A673 (cell line): ENCODE results near the gene RERE. TPM values are rescaled to one million over a fixed set of nuclear protein-coding genes. Genes with fewer than 3 reads are reported as not detected.

Experiments
- BruUV-seq: library from RNA; stranded (reverse); fragments of 400-500 nt; replicated peaks from 2 replicates; lab custom pipeline; 2021; lab: Mats Ljungman, UMichigan
- CTCF ChIA-PET: fragments of 300-600 bp; sonication (Branson Sonifier 250); formaldehyde crosslinking; loops from one replicate; lab custom pipeline; 2022; ENCODE audit warnings: antibody characterized with exemption; lab: Charles Lee
- POLR2A ChIA-PET: fragments of 300-600 bp; sonication (Branson Sonifier 250); formaldehyde crosslinking; loops from one replicate; lab custom pipeline; 2022; ENCODE audit warnings: antibody characterized with exemption; ENCODE audit not compliant: low non-redundant PET; lab: Charles Lee
- DNase-seq: peaks from one replicate; pipeline ENCODE4 v3.0.0-alpha.2; 2015; ENCODE audit warnings: low spot score
- H3K27ac ChIP-seq: fragments of 200-600 bp; sonication (generic); 2 replicates; pipeline ENCODE4 v1.5.1; 2016; ENCODE audit warnings: mixed run types, low read depth, mild to moderate bottlenecking, mixed read lengths, antibody characterized with exemption, low read length; ENCODE audit not compliant: poor library complexity, severe bottlenecking
- H3K27me3 ChIP-seq: fragments of 200-600 bp; sonication (generic); replicated peaks from 2 replicates; pipeline ENCODE4 v1.6.1; 2017; ENCODE audit warnings: mixed run types, low read depth, mild to moderate bottlenecking, mixed read lengths, antibody characterized with exemption, low read length; ENCODE audit not compliant: insufficient read depth, poor library complexity
- H3K36me3 ChIP-seq: fragments of 200-600 bp; sonication (generic); 2 replicates; pipeline ENCODE4 v1.6.1; 2016; ENCODE audit warnings: mixed run types, mild to moderate bottlenecking, mixed read lengths, antibody characterized with exemption, low read length; ENCODE audit not compliant: insufficient read depth, poor library complexity, severe bottlenecking
- H3K4me1 ChIP-seq: fragments of 200-600 bp; sonication (generic); 2 replicates; pipeline ENCODE4 v1.6.1; 2017; ENCODE audit warnings: mixed run types, mild to moderate bottlenecking, mixed read lengths, antibody characterized with exemption, low read length; ENCODE audit not compliant: insufficient read depth, poor library complexity, severe bottlenecking
- H3K4me3 ChIP-seq: fragments of 200-600 bp; sonication (generic); 2 replicates; pipeline ENCODE4 v1.5.1; 2016; ENCODE audit warnings: low read depth, mixed run types, mild to moderate bottlenecking, mixed read lengths, low read length; ENCODE audit not compliant: poor library complexity, severe bottlenecking
- H3K9me3 ChIP-seq: fragments of 200-600 bp; sonication (generic); 2 replicates; pipeline ENCODE4 v1.6.1; 2016; ENCODE audit warnings: mixed run types, low read depth, mild to moderate bottlenecking, mixed read lengths, antibody characterized with exemption, low read length; ENCODE audit not compliant: poor library complexity, severe bottlenecking
- EZH2 ChIP-seq: fragments of 200-600 bp; sonication (generic); IDR thresholded peaks from 2 replicates; pipeline ENCODE4 v1.6.1; 2017; ENCODE audit warnings: borderline replicate concordance, low read depth, mild to moderate bottlenecking, mixed read lengths, antibody characterized with exemption, low read length; ENCODE audit not compliant: poor library complexity, severe bottlenecking
- intact Hi-C: fragments of 100-400 bp; cut with micrococcal nuclease; formaldehyde crosslinking; loops from one replicate; pipeline ENCODE4 v1.10.0; 2022; ENCODE audit not compliant: unreplicated experiment
- total RNA-seq: library from RNA; stranded (reverse); gene quantifications from 2 replicates; pipeline ENCODE4 v1.2.3, GENCODE V29; 2021
- TF ChIP-seq, protein P1 (sequence below): fragments of 300-800, 200-600 bp; sonication (generic); conservative IDR thresholded peaks from 2 replicates; pipeline ENCODE4 v1.5.1; 2017; ENCODE audit warnings: low read depth, mild to moderate bottlenecking, antibody characterized with exemption, low read length, moderate library complexity, mixed read lengths

Gene RERE
- total RNA-seq, 1 experiment from 2014 or later = 188 TPM

DNA sequence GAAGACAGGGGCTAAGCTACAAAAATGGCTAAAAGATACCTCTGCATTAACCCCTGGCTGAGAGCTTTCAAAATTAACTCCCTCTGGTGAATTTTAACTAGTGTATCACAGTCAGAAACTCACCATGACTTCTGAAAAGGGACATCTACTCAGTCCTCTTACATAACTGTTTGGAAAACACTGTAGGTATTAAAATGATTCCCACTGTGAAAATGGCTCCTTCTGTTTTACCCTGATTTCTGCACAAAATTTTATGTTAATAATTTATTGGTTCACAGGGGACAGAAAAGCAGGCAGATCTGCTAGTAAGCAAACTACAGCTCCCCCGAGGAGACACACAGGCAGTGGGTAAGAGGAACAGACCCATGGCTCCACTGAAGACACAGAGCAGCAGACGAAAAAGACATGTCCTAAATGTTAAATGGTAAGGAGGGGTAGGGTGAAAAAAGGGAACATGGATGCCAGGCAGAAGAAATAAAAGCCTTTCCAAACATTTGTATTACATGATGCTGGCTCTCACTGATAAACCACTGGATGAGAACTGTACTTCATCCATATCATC lies 387.8 kb downstream of the RERE start:
- Histone ChIP-seq H3K36me3 (no peaks in the 10 kb centered on the region), H3K9me3 (no peaks in the 10 kb centered on the region)

DNA sequence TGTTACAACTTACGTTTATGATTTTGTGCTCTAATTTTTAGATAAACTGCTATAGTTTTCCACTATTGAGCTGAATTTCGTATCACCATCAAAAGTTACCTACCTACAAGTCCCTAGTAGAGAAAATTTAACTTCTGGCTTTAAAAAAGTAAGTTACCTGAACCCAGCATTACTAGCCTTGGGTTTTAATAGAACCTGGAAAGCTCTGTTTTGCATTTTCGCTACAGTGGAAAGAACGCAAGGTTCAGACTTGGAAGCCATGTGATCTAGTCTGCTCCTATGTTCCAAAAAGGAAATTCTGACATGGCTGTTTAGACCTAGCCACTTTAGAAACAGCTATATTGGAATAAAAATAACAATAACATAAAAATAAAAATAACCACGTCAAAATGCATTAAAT lies 389.0 kb downstream of the RERE start:
- DNase-seq = no peak
- no TSS peak for BruUV-seq
- TF ChIP-seq, protein P1, sequence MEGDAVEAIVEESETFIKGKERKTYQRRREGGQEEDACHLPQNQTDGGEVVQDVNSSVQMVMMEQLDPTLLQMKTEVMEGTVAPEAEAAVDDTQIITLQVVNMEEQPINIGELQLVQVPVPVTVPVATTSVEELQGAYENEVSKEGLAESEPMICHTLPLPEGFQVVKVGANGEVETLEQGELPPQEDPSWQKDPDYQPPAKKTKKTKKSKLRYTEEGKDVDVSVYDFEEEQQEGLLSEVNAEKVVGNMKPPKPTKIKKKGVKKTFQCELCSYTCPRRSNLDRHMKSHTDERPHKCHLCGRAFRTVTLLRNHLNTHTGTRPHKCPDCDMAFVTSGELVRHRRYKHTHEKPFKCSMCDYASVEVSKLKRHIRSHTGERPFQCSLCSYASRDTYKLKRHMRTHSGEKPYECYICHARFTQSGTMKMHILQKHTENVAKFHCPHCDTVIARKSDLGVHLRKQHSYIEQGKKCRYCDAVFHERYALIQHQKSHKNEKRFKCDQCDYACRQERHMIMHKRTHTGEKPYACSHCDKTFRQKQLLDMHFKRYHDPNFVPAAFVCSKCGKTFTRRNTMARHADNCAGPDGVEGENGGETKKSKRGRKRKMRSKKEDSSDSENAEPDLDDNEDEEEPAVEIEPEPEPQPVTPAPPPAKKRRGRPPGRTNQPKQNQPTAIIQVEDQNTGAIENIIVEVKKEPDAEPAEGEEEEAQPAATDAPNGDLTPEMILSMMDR = no peak
- no peaks in the 10 kb centered on the region for H3K27me3 ChIP-seq
- H3K4me3 ChIP-seq = no peak overlapping the region
- H3K27ac ChIP-seq = no peak overlapping the region
- H3K36me3 ChIP-seq = no peaks in the 10 kb centered on the region
- POLR2A ChIA-PET = no interaction called here
- CTCF ChIA-PET = no interaction called here
- H3K4me1 ChIP-seq = peaks cover 28% of the 10 kb centered on the region
- H3K9me3 ChIP-seq = no peaks in the 10 kb centered on the region
- intact Hi-C loops = no loop called here

More for the DNA sequence above, 387.8 kb downstream of the RERE start:
- no TSS peak for BruUV-seq
- CTCF ChIA-PET = no interaction called here
- no peaks in the 10 kb centered on the region for H3K27me3 ChIP-seq
- TF ChIP-seq EZH2 = no peak
- TF ChIP-seq, protein P1 = no peak
- peaks cover 22% of the 10 kb centered on the region for H3K4me1 ChIP-seq
- no peak for DNase-seq
- no peak overlapping the region for H3K27ac ChIP-seq
- intact Hi-C loops = no loop called here
- POLR2A ChIA-PET = interaction anchor here (0.7 kb wide), 1 partner anchor 10 kb away, joined by 4 read pairs; no protein-coding TSS in a partner anchor
- no peak overlapping the region for H3K4me3 ChIP-seq

DNA sequence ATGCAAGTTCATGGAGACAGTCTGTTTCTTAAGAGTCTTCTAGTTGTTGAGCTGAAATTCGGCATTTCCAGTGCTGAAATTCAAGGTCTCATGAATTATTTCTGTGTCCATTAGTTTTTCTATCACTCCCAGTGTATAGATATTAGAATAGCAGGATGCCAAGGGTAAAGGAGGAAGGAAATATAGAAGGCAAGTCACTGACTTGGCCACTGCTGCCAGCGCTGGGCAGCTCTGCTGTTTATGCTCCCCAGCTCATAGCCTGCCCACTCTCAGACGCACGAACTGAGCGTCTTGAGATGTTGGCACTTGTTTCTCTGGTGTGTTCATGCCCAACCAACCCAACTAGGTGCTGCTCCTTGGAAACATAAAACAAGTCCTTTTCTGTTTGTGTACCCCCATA lies 389.5 kb downstream of the RERE start:
- intact Hi-C loops = no loop called here
- no TSS peak for BruUV-seq
- H3K4me1 ChIP-seq = peaks cover 28% of the 10 kb centered on the region
- DNase-seq = no peak
- no peak for TF ChIP-seq EZH2
- TF ChIP-seq, protein P1 = no peak
- no peaks in the 10 kb centered on the region for H3K27me3 ChIP-seq
- ChIA-PET POLR2A (no interaction called here), CTCF (no interaction called here)
- H3K27ac ChIP-seq = no peak overlapping the region
- H3K4me3 ChIP-seq = no peak overlapping the region
- H3K36me3 ChIP-seq = no peaks in the 10 kb centered on the region
- H3K9me3 ChIP-seq = no peaks in the 10 kb centered on the region
